ENCODE results near the gene OSM.
"Not testable (repeated sequence)": the region's sequence is repeated elsewhere in the genome, so short reads cannot be mapped to it uniquely, and the experiment has no call there.

The OSM gene

GRCh38 chr22:30240541-30241417 lies 25.9 kb downstream of the OSM start:
- no peak for DNase-seq

GRCh38 chr22:30239488-30240405 lies 26.9 kb downstream of the OSM start:
- DNase-seq, result no peak

- DNase-seq, result no peak
Measured at GRCh38 chr22:30238661-30239487, 27.8 kb downstream of the OSM start.

GRCh38 chr22:30238136-30238535 lies 28.5 kb downstream of the OSM start:
- no peak for DNase-seq

- DNase-seq, result no peak
Measured at GRCh38 chr22:30236875-30237274, 29.8 kb downstream of the OSM start.

- no peak for DNase-seq
Measured at GRCh38 chr22:30235687-30236170, 30.9 kb downstream of the OSM start.

- DNase-seq, result no peak
Measured at GRCh38 chr22:30234786-30235470, 31.7 kb downstream of the OSM start.

- not testable (repeated sequence) for DNase-seq
Measured at GRCh38 chr22:30234325-30234724, 32.3 kb downstream of the OSM start.

GRCh38 chr22:30233582-30233981 lies 33.1 kb downstream of the OSM start:
- DNase-seq, result no peak

GRCh38 chr22:30232716-30233218 lies 33.9 kb downstream of the OSM start:
- DNase-seq, result no peak

GRCh38 chr22:30230787-30231461 lies 35.7 kb downstream of the OSM start:
- DNase-seq, result no peak

GRCh38 chr22:30230330-30230729 lies 36.3 kb downstream of the OSM start:
- no peak for DNase-seq

- DNase-seq, result no peak
Measured at GRCh38 chr22:30228509-30229359, 37.9 kb downstream of the OSM start.

- no peak for DNase-seq
Measured at GRCh38 chr22:30227438-30228228, 39.0 kb downstream of the OSM start.

GRCh38 chr22:30226192-30226832 lies 40.3 kb downstream of the OSM start:
- DNase-seq, result no peak

GRCh38 chr22:30225220-30225927 lies 41.3 kb downstream of the OSM start:
- DNase-seq, result no peak

GRCh38 chr22:30224161-30224857 lies 42.3 kb downstream of the OSM start:
- DNase-seq, result no peak

- DNase-seq, result no peak
Measured at GRCh38 chr22:30223303-30223702, 43.3 kb downstream of the OSM start.

Data from stimulated activated naive CD4-positive, alpha-beta T cell treated with Interleukin-2 at 50 U/mL for 16 hours (primary cell).